Dendritic cell treated with granulocyte-macrophage colony-stimulating factor and Interleukin-4, amounts not matched to agents 40 ng/mL and 50 ng/mL, for 4 days (primary cell): ENCODE data around the gene M1AP.

Experiments
- H3K27ac Mint-ChIP-seq: one replicate; pipeline ENCODE4 v1.8.0; 2022; ENCODE audit warnings: mild to moderate bottlenecking, mixed read lengths
- H3K27me3 Mint-ChIP-seq: one replicate; pipeline ENCODE4 v1.8.0; 2022; ENCODE audit warnings: mild to moderate bottlenecking, mixed read lengths
- H3K36me3 Mint-ChIP-seq: one replicate; pipeline ENCODE4 v1.8.0; 2022; ENCODE audit warnings: low read depth, mixed read lengths
- H3K4me1 Mint-ChIP-seq: one replicate; pipeline ENCODE4 v1.8.0; 2022; ENCODE audit warnings: low read depth, mixed read lengths
- H3K4me3 Mint-ChIP-seq: one replicate; pipeline ENCODE4 v1.8.0; 2022; ENCODE audit warnings: mild to moderate bottlenecking, moderate library complexity, mixed read lengths
- H3K9me3 Mint-ChIP-seq: one replicate; pipeline ENCODE4 v1.8.0; 2022; ENCODE audit warnings: mixed read lengths
- intact Hi-C: fragments of 100-400 bp; cut with micrococcal nuclease; formaldehyde crosslinking; loops from one replicate; pipeline ENCODE4 v1.15.0; 2022

Gene M1AP

DNA sequence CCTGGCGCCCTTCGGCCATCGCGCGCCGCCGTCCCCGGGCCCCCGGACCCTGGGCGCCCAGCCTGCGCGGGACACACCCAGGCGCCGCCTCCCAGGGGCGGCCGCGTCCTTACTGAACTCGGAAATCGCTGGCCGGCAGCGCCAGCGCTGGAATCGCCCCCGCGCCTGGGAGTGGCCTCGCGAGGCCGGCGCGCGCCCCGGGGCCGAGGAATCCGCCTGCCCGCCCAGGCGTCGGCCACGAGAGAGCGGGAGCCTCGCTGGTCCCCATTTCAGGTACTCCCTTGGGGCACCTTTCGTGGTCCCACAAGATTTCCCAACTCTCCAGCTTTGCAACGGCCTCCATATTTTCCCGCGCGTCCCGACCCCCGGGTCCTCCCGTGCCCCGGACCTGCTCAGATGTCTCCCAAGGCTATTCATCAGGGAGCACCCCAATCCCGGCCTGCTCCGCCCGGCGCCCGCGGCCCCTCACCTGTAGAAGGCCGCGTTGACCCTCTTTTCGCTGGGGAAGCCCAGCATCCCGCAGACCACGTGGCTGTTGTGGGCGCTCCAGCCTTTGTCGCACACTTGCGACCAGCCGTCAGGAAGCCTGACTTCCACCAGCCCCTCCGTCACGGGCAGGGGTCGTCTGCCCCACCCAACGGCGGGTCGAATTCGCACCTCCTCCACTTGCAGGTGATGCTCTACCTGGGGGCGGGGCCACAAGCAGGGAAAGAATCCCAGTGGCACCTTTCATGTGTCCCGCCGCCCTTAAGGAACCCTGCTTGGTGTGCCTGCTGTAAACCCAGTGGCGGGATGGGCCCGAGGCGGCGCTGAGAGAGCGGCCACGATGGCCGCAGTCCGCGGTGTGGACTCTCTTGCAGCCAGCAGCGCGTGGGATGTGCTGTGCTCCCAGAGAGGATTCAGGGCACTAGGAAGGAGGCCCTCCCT, 99.0 kb downstream of the M1AP start:
- Mint-ChIP-seq H3K27ac (peak overlapping the region; percentile 79), H3K4me1 (peaks cover 52% of the 10 kb centered on the region), H3K36me3 (peaks cover 38% of the 10 kb centered on the region), H3K9me3 (no peaks in the 10 kb centered on the region), H3K4me3 (peak overlapping the region; percentile 84), H3K27me3 (no peaks in the 10 kb centered on the region)
- intact Hi-C loops = loop anchor here (2.0 kb wide), 1 partner anchor 38 kb away; no protein-coding TSS in a partner anchor

DNA sequence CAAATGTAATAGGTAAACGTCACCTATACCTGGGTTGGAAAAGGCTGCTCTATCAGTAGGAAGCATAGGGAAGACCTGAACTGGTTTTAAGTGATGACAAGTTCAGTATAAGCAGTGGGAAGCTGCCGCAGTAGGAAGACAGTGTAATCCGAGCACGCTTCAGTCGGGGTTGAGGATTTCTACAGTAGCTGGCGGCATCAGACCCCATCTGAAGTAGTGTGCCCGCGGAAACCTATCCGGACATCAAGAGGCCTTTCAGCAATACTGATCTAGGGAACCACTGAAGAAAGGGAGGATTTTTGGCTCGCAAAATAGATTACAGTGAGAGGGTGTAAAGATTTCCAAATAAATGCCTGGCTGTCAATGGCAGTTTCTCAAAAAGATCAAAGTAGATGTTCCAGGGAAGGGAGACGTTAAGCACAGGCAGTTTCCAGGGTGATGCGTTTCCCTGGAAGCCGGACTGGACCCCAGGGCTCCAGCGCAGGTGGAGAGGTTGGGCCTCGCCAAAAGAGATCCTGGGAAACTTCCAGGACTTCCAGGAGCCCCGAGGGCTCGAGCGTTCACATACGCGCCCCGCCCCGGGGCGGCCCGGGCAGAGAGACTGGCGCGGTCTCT, 99.7 kb downstream of the M1AP start:
- peaks cover 38% of the 10 kb centered on the region for H3K36me3 Mint-ChIP-seq
- peak overlapping the region; percentile 84 for H3K4me3 Mint-ChIP-seq
- peaks cover 47% of the 10 kb centered on the region for H3K4me1 Mint-ChIP-seq
- H3K9me3 Mint-ChIP-seq = no peaks in the 10 kb centered on the region
- intact Hi-C loops = loop anchor here (2.0 kb wide), 1 partner anchor 38 kb away; no protein-coding TSS in a partner anchor
- H3K27ac Mint-ChIP-seq = peak overlapping the region; percentile 79
- H3K27me3 Mint-ChIP-seq = no peaks in the 10 kb centered on the region

DNA sequence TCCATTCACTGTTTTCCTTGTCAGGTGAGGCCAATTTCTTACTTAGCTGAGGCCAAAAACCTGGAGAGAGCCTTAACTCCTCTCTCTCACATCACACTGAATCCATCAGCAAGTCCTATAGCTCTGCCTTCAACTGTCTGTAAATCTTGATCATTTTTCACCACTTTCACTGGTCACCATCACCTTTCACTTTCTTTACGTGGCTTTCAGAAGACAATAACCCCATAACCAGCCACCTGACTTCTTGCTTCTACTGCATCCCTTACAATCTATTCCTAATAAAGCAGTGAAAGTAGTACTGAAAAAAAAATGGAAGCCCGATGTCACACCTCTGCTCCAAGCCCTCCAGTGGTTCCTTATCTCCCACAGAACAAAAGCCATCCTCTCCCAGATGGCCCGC, 102.1 kb downstream of the M1AP start:
- no peak overlapping the region for H3K27ac Mint-ChIP-seq
- intact Hi-C loops = no loop called here
- no peak overlapping the region for H3K4me3 Mint-ChIP-seq
- H3K4me1 Mint-ChIP-seq = peaks cover 26% of the 10 kb centered on the region
- H3K9me3 Mint-ChIP-seq = no peaks in the 10 kb centered on the region
- H3K36me3 Mint-ChIP-seq = peaks cover 31% of the 10 kb centered on the region
- no peaks in the 10 kb centered on the region for H3K27me3 Mint-ChIP-seq

DNA sequence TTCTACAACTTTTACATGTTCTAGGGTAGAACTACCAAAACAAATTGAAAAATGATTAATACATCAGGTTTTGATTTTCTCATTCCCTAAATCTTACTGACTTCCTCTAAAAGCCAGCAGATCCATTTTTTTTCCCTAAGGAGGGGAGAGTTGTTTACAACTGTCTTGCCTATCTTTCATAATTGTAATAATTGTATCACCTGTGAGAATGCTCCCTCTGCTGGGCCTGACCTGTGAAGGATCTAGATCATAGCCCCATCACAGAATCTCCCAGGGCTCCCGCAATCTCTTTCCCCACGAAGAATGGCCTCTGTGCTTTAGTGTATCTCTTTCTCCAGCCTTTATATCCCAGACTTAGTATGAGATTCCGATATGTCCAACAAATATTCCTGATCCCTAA, 103.5 kb downstream of the M1AP start:
- no peak overlapping the region for H3K27ac Mint-ChIP-seq
- intact Hi-C loops = no loop called here
- no peaks in the 10 kb centered on the region for H3K27me3 Mint-ChIP-seq

DNA sequence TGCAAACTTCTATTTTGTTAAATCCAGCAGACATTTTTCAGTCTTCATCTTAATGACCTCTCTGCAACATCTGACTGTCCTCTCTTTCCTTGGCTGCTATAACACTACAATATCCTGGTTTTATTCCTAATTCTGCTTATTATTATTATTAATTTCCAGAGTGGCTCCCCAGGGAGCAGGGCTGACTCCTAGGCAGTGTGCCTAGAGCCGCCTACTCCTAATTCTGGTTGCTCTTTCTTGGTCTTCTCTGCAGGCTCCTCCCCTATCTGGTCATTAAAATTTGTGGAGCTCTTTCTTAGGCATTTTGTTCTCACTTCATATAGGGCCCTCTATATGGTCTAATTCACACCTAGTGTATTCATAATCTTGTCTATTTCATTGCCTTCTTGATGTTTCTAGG, 105.2 kb downstream of the M1AP start:
- H3K27me3 Mint-ChIP-seq = peaks cover 2% of the 10 kb centered on the region
- peaks cover 11% of the 10 kb centered on the region for H3K36me3 Mint-ChIP-seq
- no peak overlapping the region for H3K27ac Mint-ChIP-seq
- peaks cover 9% of the 10 kb centered on the region for H3K4me1 Mint-ChIP-seq
- intact Hi-C loops = no loop called here
- H3K9me3 Mint-ChIP-seq = no peaks in the 10 kb centered on the region
- no peak overlapping the region for H3K4me3 Mint-ChIP-seq

More for the DNA sequence above, 103.5 kb downstream of the M1AP start:
- no peaks in the 10 kb centered on the region for H3K9me3 Mint-ChIP-seq
- H3K4me1 Mint-ChIP-seq = peaks cover 13% of the 10 kb centered on the region
- H3K4me3 Mint-ChIP-seq = no peak overlapping the region
- peaks cover 17% of the 10 kb centered on the region for H3K36me3 Mint-ChIP-seq

DNA sequence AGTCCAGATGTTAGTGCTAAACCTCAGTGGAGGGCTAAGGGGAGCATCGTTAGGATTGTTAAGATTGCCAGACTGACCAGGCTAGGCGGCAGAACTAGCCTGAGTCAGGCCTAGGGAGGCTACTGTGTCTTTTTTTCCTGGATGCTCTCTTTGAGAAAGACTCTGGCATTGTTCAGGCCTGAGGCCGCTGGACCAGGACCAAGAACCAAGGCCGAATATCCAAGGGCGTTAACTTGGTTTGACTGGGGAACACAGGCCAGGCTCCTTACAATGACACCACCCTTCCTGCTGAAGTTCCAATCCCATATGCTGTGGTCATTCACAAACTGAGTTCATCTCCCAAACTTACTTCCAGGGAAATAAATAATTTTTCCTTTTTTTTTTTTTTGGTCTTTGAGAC, 107.8 kb downstream of the M1AP start:
- H3K27me3 Mint-ChIP-seq = peaks cover 2% of the 10 kb centered on the region
- no peaks in the 10 kb centered on the region for H3K9me3 Mint-ChIP-seq
- H3K27ac Mint-ChIP-seq = no peak overlapping the region
- peaks cover 18% of the 10 kb centered on the region for H3K36me3 Mint-ChIP-seq
- no peak overlapping the region for H3K4me3 Mint-ChIP-seq
- H3K4me1 Mint-ChIP-seq = peaks cover 9% of the 10 kb centered on the region
- intact Hi-C loops = no loop called here

DNA sequence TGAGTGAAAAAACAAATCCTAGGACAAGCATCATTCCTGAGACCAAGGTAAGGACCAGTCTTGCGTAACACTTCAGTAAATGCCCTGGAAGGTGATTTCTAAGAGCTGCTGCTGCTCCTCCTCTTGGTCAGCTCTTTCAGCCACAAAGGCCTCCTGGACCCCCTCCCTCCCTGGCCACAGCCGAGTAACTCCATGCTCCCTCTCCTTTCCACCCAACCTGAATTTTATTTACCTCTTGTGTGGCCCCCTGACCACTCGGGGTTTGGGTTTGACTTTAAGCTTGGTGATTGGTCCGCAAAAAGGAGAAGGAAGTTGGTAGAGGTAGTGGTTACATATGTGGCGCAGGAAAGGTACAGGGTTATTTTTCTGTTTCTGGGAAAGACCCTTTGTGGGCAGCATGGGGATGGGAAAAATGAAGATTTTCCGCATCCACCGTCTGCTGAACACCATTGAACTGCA, 109.2 kb downstream of the M1AP start:
- intact Hi-C loops = no loop called here
- peaks cover 9% of the 10 kb centered on the region for H3K4me1 Mint-ChIP-seq
- peaks cover 2% of the 10 kb centered on the region for H3K27me3 Mint-ChIP-seq
- peaks cover 29% of the 10 kb centered on the region for H3K36me3 Mint-ChIP-seq
- no peak overlapping the region for H3K4me3 Mint-ChIP-seq
- H3K27ac Mint-ChIP-seq = no peak overlapping the region
- H3K9me3 Mint-ChIP-seq = no peaks in the 10 kb centered on the region

DNA sequence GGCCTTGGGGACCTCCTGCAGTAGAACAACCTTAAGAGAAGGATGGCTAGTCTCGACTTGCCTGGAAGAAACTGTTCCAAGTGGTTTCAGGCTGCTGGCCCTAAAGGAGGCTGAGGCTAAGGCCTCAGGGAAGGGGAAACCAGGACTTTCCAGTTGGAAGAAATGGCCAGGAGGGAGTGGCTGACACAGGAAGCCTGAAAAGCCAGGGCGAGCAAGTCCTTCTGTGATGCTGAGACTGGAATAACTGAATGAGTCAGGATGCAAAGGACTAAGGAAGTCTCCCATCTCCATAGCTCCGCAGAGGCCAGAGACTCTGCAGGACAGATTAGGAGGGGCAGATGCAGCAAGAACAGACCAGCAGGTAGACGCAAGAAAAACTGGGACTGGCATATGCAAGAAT, 111.0 kb downstream of the M1AP start:
- no peak overlapping the region for H3K27ac Mint-ChIP-seq
- peaks cover 11% of the 10 kb centered on the region for H3K4me1 Mint-ChIP-seq
- H3K9me3 Mint-ChIP-seq = no peaks in the 10 kb centered on the region
- intact Hi-C loops = no loop called here
- peaks cover 40% of the 10 kb centered on the region for H3K36me3 Mint-ChIP-seq
- peaks cover 2% of the 10 kb centered on the region for H3K27me3 Mint-ChIP-seq
- H3K4me3 Mint-ChIP-seq = no peak overlapping the region

DNA sequence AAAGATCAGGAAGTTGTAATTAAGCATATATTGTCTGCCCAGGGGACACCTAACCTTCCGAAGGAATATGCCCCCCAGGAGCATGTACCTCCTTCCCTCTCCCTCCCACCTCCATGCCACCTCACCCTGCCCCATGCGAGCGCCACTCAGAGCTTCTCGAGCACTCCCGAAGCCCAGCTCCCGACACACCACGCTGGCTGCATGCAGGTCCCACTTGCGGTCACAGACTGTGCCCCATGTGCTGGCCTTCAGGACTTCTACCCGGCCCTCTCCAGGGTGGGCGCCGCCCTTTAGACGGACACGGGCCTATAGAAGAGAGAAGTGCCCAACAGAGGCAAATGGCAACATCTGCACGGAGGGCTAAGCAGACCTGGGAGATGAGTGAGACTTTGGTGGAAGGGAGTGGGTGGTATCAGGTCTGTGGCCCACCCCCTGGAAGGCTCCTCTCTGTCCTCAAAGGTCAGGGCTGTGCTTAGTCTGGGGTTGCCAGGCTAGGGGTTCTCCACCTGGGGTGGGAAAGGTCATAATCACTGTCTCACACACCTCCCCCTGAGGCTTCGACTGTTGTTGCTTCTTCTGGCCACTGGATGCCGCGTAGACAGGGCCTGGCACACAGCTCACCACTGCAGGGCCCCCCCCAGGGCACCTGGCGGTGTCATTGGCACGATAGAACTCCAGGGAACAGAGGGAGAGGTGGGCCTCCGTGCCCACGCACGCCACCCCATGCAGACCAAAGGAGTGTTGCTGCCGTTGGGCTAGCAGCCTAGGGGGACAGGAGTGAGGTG, 111.8 kb downstream of the M1AP start:
- H3K36me3 Mint-ChIP-seq = peaks cover 43% of the 10 kb centered on the region
- H3K4me3 Mint-ChIP-seq = no peak overlapping the region
- H3K27me3 Mint-ChIP-seq = peaks cover 2% of the 10 kb centered on the region
- intact Hi-C loops = no loop called here
- no peaks in the 10 kb centered on the region for H3K9me3 Mint-ChIP-seq
- peaks cover 19% of the 10 kb centered on the region for H3K4me1 Mint-ChIP-seq
- no peak overlapping the region for H3K27ac Mint-ChIP-seq

DNA sequence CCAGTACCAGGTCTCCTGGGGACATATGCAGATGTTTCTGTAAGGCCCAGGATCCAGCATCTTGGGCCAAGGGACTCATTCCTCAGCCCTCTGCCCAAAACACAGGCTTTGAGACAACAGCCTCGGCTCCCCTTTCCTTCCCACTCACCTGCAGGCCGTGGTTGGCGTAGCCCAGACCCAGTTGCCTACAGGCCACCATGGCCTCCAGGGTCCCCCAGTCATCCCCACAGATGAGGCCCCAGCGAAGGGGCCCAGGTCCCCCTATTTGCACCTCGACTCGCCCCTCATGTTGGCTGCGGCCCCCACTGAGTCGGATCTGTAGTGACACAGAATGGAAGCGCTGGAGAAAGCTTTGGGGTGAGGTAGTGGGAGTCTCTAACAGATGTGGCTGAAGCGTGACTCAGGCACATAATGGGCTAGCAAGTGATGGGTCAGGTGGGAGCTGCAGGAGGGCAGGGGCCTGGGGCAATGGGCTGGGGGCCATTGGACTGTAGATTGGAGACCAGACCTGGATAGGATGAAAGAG, 112.6 kb downstream of the M1AP start:
- peaks cover 2% of the 10 kb centered on the region for H3K27me3 Mint-ChIP-seq
- intact Hi-C loops = no loop called here
- H3K27ac Mint-ChIP-seq = no peak overlapping the region
- no peaks in the 10 kb centered on the region for H3K9me3 Mint-ChIP-seq
- H3K4me3 Mint-ChIP-seq = no peak overlapping the region
- peaks cover 27% of the 10 kb centered on the region for H3K4me1 Mint-ChIP-seq
- peaks cover 50% of the 10 kb centered on the region for H3K36me3 Mint-ChIP-seq

DNA sequence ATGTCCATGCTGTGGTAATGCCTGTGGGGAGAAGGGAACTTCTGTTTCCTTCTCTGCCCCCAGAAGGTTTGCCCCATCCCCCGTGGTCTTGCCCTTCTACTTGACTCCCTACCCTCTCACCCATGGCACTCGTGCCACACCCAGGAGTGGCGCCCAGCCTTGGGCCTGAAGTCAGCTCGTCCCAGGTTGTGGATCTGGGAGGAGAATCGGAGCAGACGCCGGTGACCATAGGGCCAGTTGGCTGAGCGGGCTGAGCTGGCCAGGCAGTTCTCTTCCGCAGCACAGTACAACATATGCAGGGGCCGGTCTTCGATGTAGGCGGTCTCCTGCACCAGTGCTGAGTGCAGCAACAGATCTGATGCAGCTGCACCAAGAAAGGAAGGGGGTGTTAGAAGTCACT, 113.7 kb downstream of the M1AP start:
- Mint-ChIP-seq H3K4me1 (peaks cover 24% of the 10 kb centered on the region), H3K9me3 (no peaks in the 10 kb centered on the region), H3K27ac (no peak overlapping the region), H3K36me3 (peaks cover 50% of the 10 kb centered on the region), H3K4me3 (no peak overlapping the region), H3K27me3 (peaks cover 2% of the 10 kb centered on the region)
- intact Hi-C loops = loop anchor here (5.0 kb wide), 3 partner anchors 37 to 282 kb away; partner anchors contain the start of gene LBX2

DNA sequence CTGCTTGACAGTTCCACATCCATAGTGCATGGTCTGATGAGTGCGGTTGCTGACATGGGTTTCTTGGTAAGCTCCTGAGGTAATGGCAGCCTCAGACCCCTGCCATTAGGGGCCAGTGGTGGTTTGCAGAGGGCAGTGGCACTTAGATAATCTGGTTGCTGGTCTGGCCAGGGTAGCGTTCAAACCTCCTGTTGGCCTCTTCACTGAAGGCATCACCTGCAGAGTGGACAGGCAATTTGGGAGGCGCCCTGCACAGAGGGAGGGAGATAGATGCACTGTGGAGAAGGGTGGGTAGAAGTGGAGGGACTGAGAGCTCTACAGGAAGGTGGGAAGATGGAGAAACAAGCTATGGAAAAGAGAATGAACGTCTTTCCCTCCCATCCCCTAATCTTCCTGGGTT, 114.7 kb downstream of the M1AP start:
- peaks cover 2% of the 10 kb centered on the region for H3K27me3 Mint-ChIP-seq

DNA sequence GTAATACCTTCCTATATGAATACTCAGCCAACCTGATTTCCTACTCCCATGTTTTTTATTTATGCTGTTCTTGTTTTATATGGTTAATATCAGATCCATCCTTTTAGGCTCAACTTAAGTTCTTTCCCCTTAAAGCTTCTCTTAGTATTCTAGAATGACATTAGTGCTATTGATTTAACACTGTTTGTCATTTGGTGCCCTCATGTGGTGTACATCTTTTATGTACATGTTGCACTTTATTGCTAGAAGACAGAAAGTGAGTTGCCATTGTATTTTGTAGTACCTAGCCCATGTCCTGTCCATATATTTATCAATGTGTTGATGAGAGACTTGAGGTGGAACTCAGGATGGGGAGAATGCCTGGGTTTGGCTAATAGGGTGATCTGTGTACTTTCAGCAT, 115.9 kb downstream of the M1AP start:
- H3K27ac Mint-ChIP-seq = peak overlapping the region; percentile 39
- H3K9me3 Mint-ChIP-seq = no peaks in the 10 kb centered on the region
- intact Hi-C loops = loop anchor here (5.0 kb wide), 3 partner anchors 35 to 280 kb away; partner anchors contain the start of gene LBX2
- no peaks in the 10 kb centered on the region for H3K27me3 Mint-ChIP-seq
- peaks cover 36% of the 10 kb centered on the region for H3K4me1 Mint-ChIP-seq
- no peak overlapping the region for H3K4me3 Mint-ChIP-seq
- H3K36me3 Mint-ChIP-seq = peaks cover 72% of the 10 kb centered on the region

More for the DNA sequence above, 114.7 kb downstream of the M1AP start:
- Mint-ChIP-seq H3K4me3 (no peak overlapping the region), H3K4me1 (peaks cover 23% of the 10 kb centered on the region), H3K36me3 (peaks cover 60% of the 10 kb centered on the region), H3K9me3 (no peaks in the 10 kb centered on the region), H3K27ac (no peak overlapping the region)
- intact Hi-C loops = loop anchor here (5.0 kb wide), 3 partner anchors 36 to 281 kb away; partner anchors contain the start of gene LBX2
